T-helper 2 cell treated with Interferon-gamma antibody and Interleukin-4, amounts not matched to agents 100 ng/mL and 5 ng/mL, for 36 hours (primary cell): Measurements from ENCODE around the gene PARD6A. TPM values are rescaled to one million over a fixed set of nuclear protein-coding genes. Genes with fewer than 3 reads are reported as not detected.
"Not testable (repeated sequence)": the region's sequence is repeated elsewhere in the genome, so short reads cannot be mapped to it uniquely, and the experiment has no call there.

Source experiments
- intact Hi-C: fragments of 100-400 bp; cut with micrococcal nuclease; formaldehyde crosslinking; loops from one replicate; pipeline ENCODE4 v1.15.1; 2023
- total RNA-seq: library from RNA; stranded (reverse); gene quantifications from 2 replicates; pipeline ENCODE4 v1.2.3, GENCODE V29; 2022

Gene PARD6A
- total RNA-seq, 1 donor from 2014 or later = 10.1 TPM

DNA sequence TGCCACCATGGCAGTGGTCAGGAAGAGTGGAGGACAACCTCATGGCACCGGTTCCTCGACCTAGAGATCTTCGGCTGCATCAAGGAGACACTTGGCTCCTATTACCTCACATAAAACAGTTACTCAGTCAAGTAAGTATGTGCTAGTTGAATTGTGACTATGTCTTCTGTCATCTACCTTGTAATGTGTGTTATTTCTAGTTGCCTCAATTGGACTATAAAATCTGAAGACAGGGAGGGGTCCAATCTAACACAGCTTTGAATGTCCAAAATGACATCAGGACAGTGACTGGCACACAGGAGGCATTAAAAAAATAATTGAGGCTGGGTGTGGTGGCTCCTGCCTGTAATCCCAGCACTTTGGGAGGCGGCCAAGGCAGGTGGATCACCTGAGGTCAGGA lies 23.0 kb downstream of the PARD6A start:
- intact Hi-C loops = no loop called here

DNA sequence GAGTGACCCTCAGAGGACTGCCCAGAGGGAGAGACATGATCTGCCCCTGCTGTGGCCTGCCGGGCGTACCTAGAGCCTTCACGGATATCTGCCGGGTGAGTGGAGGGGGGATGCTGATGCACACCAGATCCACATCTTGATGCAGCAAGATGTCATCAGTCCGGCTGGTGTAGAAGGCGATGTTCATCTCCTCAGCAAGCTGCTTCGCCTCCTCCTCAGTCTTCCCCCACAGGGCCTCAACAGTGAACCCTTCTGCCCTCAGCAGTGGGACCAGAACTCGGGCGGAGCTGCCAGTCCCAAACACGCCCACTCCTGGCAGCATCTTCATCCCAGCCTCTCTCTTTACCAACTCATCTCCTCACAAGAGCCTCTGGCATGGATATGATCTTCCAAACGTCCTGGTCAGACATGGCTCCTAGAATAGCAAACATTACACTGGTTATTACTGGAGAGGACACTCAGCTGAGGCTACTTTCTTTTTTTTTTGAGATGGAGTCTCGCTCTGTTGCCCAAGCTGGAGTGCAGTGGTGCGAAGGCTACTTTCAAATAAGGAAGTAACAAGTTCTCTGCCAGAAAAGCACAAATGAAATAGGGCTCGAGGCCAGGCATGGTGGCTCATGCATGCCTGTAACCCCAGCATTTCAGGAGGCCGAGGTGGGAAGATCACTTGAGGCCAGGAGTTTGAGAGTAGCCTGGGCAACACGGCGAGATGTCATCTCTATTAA lies 24.8 kb downstream of the PARD6A start:
- intact Hi-C loops = no loop called here

DNA sequence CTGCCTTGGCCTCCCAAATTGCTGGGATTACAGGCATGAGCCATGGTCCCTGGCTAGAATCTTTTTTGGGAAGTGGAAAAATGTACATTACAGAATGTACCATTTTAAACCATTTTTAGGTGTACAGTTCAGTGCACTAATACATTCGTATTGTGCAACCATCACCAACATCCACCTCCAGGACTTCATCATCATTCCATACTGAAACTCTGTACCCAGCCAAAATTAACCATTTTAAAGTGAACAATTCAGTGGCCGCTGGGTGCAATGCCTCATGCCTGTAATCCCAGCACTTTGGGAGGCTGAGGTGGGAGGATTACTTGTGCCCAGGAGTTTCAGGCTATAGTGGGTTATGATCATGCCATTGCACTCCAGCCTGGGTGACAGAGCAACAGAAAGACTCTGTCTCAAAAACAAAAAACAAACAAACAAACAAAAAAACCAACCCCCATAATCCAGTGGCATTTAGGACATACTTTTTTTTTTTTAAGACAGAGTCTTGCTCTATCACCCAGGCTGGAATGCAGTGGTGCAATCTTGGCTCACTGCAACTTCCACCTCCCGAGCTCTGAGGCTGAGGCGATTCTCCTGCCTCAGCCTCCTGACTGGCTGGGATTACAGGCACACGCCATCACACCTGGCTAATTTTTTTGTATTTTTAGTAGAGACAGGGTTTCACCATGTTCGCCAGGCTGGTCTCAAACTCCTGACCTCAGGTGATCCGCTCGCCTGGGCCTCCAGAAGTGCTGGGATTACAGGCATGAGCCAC lies 32.9 kb downstream of the PARD6A start:
- intact Hi-C loops = not testable (repeated sequence)

DNA sequence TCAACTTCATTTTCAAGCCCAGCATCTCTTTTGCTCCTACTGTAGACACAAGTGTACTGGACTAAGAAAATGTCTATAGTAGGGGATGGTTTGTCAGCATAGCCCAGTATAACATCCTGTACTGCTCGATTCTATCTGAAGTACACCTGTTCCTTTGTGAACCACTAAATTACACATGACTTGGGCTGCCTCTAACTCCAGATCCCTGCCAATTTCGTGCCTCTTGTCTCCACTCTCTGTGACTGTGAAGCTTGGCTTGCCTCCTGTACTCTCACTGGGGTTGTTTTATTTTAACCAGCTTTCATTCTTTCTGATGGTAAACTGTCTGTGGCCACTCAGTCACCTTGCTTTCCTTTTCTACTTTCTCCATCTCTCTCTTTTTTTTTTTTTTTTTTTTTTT lies 33.9 kb downstream of the PARD6A start:
- intact Hi-C loops = no loop called here

DNA sequence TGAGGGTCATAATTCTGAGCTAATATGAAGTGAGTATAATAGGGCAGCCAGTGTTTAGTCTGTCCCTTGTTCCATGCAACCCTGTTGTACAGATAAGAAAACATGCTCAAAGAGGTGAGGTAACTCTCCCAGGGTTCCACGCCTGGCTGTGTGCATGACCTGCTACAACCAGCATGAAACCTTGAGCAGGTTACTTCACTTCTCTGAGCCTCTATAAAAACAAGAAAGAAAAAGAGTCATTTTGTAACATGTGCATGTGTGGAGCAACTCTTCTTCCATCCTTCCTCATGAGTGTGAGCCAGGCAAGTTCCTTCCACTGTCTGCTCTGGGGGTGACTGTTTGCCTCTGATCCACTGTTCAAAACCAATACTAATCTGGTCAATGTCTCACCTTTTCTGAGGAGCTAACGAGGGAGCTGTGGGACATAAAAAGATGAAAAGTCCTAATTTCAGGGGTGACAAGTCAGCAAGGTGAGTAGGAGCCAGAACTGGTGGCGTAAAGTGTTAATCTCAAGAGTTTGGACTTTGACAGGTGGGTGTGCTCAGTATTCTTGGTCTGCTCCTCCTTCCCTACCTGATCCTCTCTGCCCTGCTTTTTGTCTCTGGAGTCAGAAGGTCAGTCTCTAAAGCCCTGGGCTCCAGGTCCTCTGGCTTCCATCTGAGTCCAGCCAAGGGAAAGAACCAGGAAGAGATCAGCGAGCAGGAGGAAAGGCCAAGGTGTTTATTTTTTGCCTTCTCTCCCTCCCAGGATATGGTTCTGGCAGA lies 36.8 kb downstream of the PARD6A start:
- intact Hi-C loops = no loop called here

DNA sequence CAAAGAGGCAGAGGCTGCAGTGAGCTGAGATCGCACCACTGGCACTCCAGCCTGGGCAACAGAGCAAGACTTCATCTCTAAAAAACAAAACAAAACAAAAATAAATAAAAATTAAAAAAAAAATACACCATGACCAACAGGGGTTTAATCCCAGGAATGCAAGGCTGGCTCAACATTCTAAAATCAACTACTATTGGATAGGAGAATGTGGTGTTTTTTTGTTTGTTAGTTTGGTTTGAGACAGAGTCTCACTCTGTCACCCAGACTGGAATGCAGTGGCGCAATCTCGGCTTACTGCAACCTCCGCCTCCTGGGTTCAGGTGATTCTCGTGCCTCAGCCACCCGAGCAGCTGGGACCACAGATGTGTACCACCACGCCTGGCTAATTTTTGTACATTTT lies 38.5 kb downstream of the PARD6A start:
- intact Hi-C loops = no loop called here

DNA sequence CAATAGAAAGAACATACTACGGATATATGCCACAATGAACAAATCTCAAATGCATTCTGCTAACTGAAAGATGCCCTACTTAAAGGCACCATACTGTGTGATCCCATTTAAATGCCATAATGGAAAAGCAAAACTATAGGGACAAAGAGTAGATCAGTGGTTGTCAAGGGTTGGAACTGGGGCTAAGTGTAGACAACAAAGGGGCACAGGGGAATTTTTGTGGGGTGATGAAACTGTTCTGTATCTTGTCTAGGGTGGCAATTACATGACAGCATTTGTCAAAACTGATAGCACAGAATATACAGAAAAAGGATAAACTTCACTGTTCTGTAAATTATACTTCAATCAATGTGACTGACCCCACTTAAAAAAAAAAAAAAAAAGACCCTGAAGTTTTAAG lies 40.7 kb downstream of the PARD6A start:
- intact Hi-C loops = no loop called here

DNA sequence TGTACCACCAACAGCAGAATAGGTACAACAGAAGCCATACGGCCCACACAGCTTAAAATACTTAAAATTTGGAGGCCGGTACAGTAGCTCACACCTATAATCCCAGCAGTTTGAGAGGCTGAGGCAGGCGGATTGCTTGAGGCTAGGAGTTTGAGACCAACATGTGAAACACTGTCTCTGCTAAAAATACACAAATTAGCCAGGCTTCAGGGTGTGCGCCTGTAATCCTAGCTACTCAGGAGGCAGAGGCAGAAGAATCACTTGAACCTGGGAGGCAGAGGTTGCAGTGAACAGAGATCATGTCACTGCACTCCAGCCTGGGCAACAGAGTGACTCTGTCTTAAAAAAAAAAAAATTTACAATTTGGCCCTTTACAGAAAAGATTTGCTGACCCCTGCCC lies 41.4 kb downstream of the PARD6A start:
- intact Hi-C loops = no loop called here

DNA sequence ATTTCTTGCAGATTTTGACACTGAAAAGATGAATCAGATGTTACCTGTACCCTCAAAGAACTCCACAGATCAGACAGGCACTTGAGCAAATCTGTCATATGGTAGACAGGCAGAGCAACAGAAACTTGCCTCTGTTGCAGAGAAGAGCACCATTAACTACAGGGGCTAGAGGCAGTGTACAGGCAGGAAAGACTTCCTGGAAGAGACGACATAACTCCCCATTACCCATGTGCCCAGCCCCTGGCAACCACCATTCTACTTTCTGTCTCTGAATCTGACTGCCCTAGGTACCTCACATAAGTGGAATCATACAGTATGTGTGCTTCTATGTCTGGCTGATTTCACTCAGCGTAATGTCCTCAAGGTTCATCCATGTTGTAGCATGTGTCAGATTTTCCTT lies 42.9 kb downstream of the PARD6A start:
- intact Hi-C loops = no loop called here

DNA sequence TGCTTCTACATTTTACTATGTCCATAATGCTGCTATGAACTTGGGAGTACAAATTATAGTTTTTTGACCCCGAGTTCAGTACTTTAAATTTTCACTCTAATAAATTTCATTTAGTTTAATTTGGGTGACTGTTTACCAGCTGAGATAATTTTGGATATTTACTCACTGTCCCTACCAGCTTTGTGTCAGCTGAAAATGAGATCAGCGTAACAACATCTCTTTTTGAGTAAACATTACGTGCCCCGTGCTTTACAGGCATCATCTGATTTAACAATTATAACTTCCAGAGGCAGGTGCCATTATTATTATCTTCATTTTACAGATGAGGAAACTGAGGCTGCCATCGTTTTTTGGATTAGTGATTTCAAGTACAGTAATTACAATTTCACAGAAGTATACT lies 43.4 kb downstream of the PARD6A start:
- intact Hi-C loops = no loop called here

DNA sequence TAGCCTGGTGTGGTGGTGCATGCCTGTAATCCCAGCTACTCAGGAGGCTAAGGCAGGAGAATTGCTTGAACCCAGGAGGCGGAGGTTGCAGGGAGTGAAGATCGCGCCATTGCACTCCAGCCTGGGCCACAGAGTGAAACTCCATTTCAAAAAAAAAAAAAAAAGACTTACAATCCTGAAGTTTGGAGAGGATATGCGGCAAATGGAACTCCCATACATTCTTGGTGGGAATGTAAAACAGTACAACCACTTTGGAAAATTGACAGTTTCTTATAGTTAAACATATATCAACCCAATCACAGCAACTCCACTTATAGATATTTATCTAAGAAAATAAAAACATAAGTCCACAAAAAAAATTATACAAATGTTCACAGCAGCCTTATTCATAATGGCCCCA lies 46.5 kb downstream of the PARD6A start:
- intact Hi-C loops = no loop called here

DNA sequence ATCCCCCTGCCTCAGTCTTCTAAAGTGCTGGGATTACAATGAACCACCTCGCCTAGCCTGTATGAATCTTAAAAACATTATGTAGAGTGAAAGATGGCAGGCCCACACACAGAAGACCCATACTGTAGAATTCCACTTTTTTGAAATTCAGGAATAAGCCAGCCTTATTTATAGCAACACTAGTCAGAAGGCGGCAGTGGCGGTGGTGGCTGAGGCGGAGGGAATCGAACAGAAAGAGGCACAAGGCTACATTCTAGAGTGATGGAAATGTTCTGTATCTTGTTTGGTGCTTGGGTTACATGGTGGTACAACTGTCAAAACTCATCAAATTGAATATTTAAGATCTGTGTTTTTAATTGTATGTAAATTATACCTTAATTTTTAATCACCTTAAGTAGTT lies 47.0 kb downstream of the PARD6A start:
- intact Hi-C loops = no loop called here

DNA sequence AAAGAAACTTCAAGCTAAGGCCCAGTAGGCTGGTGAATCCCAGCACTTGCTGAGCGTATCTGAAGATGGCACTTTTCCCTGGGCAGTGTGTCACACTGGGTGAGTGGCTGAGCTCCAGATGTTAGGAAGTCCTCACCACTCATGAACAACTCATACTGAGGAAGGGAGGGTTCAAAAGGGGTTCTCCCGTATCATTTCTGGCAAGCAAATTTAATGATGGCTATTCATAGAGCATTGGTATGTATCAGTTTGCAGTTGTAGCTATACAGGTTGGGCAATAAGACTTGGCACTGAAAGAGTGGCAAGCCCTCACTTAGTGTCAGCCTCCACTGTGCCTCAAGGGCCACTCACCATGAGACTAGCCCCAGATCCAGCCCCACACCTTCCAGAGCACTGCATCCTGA lies 47.6 kb downstream of the PARD6A start:
- intact Hi-C loops = no loop called here

DNA sequence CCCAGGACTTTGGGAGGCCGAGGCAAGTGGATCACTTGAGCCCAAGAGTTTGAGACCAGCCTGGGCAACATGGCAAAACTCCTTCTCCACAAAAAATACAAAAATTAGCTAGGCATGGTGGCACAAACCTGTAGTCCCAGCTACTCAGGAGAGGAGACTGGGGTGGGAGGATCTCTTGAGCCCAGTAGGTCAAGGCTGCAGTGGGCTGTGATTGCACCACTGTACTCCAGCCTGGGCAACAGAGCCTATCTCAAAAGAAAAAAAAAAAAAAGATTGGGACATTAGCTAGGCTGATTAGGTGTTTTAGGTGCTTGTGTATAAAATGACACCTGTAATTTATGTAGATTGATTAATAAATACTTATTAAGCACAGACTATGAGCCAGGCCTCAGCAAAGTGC lies 48.3 kb downstream of the PARD6A start:
- intact Hi-C loops = no loop called here

DNA sequence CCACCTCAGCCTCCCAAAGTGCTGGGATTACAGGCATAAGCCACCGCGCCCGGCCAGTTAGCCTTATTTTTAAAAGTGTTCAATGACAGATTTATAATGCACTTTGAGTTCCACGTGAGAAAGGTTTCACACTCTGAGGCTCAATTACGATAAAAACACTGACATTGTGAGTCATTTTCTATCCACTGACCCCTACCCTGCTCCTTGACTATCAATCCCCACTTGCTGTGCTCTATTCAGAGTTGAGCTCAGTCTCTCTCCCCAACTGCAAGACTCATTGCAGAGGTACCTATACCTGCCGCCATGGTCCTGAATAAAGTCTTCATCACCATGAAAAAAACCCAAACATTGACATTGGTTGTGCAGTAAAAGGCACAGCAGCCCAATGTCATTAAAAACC lies 49.8 kb downstream of the PARD6A start:
- intact Hi-C loops = no loop called here

Other genes with a start within 250 kb of the PARD6A start
- gene ZDHHC1, start 244.5 kb upstream of the PARD6A start, total RNA-seq = 0.36 and 0.48 TPM in 2 replicates
- gene HSD11B2, start 229.8 kb upstream of the PARD6A start, total RNA-seq = 0.36 and 0.93 TPM in 2 replicates
- 57.2 and 59.6 TPM in 2 replicates for gene ATP6V0D1, start 179.8 kb upstream of the PARD6A start, total RNA-seq
- gene AGRP, start 177.4 kb upstream of the PARD6A start, total RNA-seq = not detected in 2 replicates
- gene RIPOR1, start 132.1 kb upstream of the PARD6A start, total RNA-seq = 14.4 and 14.5 TPM in 2 replicates
- 82.9 and 84.0 TPM in 2 replicates for gene CTCF, start 98.4 kb upstream of the PARD6A start, total RNA-seq
- 178 and 195 TPM in 2 replicates for gene CARMIL2, start 15.8 kb upstream of the PARD6A start, total RNA-seq
- 39.1 and 41.1 TPM in 2 replicates for gene ACD, start 700 bp upstream of the PARD6A start, total RNA-seq
- gene ENKD1, start 5.8 kb downstream of the PARD6A start, total RNA-seq = 5.1 and 6.8 TPM in 2 replicates
- gene C16orf86, start 5.9 kb downstream of the PARD6A start, total RNA-seq = 0.95 and 1.9 TPM in 2 replicates
- 12.1 and 14.2 TPM in 2 replicates for gene GFOD2, start 58.4 kb downstream of the PARD6A start, total RNA-seq
- 22.7 and 23.2 TPM in 2 replicates for gene RANBP10, start 145.6 kb downstream of the PARD6A start, total RNA-seq
- 0.36 and 0.73 TPM in 2 replicates for gene TSNAXIP1, start 145.9 kb downstream of the PARD6A start, total RNA-seq
- gene THAP11, start 181.4 kb downstream of the PARD6A start, total RNA-seq = 44.3 and 45.8 TPM in 2 replicates
- 138 and 143 TPM in 2 replicates for gene NUTF2, start 186.0 kb downstream of the PARD6A start, total RNA-seq
- 54.2 and 54.4 TPM in 2 replicates for gene CENPT, start 186.7 kb downstream of the PARD6A start, total RNA-seq
- 106 and 112 TPM in 2 replicates for gene EDC4, start 212.1 kb downstream of the PARD6A start, total RNA-seq
- gene NRN1L, start 223.9 kb downstream of the PARD6A start, total RNA-seq = 0.61 and 0.84 TPM in 2 replicates
- gene PSKH1, start 232.3 kb downstream of the PARD6A start, total RNA-seq = 20.7 and 22.1 TPM in 2 replicates